GM12878 (cell line): ENCODE data around the gene PADI2.

Experiments used
- GABPA ChIP-seq: IDR thresholded peaks from 2 replicates; pipeline ENCODE4 v1.6.1; 2014; ENCODE audit warnings: antibody characterized with exemption, low read depth, mild to moderate bottlenecking, inconsistent platforms
- NFIC ChIP-seq: IDR thresholded peaks from 2 replicates; pipeline ENCODE4 v1.6.1; 2012; ENCODE audit warnings: low read depth, mild to moderate bottlenecking, inconsistent platforms, low read length, moderate library complexity
- POLR2AphosphoS5 ChIP-seq: IDR thresholded peaks from 2 replicates; pipeline ENCODE4 v1.6.1; 2011; ENCODE audit warnings: mild to moderate bottlenecking, low read length, inconsistent platforms
- SIN3A ChIP-seq: IDR thresholded peaks from 2 replicates; pipeline ENCODE4 v1.6.1; 2012; ENCODE audit warnings: low read depth, low read length, improper control_type of control experiment
- SMC3 ChIP-seq: IDR thresholded peaks from 2 replicates; pipeline ENCODE4 v1.6.1; 2011; ENCODE audit warnings: low read length, improper control_type of control experiment, borderline replicate concordance
- SP1 ChIP-seq: IDR thresholded peaks from one replicate; pipeline ENCODE4 v1.6.1; 2011; ENCODE audit warnings: low read depth, low read length
- WRNIP1 ChIP-seq: IDR thresholded peaks from 2 replicates; pipeline ENCODE4 v1.6.1; 2011; ENCODE audit warnings: low read depth, low read length, improper control_type of control experiment, borderline replicate concordance
- ZNF207 ChIP-seq: fragments of 450-650 bp; IDR thresholded peaks from 2 replicates; pipeline ENCODE4 v1.6.1; 2014; ENCODE audit warnings: antibody characterized with exemption, mild to moderate bottlenecking, borderline replicate concordance
- TF ChIP-seq, protein P1 (sequence below): IDR thresholded peaks from 2 replicates; pipeline ENCODE4 v1.6.1; 2012; ENCODE audit warnings: low read depth, low read length, improper control_type of control experiment
- TF ChIP-seq, protein P2 (sequence below): IDR thresholded peaks from 2 replicates; pipeline ENCODE4 v1.6.1; 2011; ENCODE audit warnings: low read depth, low read length, improper control_type of control experiment, borderline replicate concordance
- TF ChIP-seq, protein P3 (sequence below): IDR thresholded peaks from 2 replicates; pipeline ENCODE4 v1.6.1; 2012; ENCODE audit warnings: low read depth, low read length, improper control_type of control experiment
- TF ChIP-seq, protein P4 (sequence below), 3 experiments: IDR thresholded peaks in 2 of 3; conservative IDR thresholded peaks in 1 of 3; 2 replicates each; pipeline ENCODE4 v1.5.1; 2011; ENCODE audit warnings: low read depth in 3 of 3, low read length in 3 of 3, mild to moderate bottlenecking in 3 of 3, control low read depth in 2 of 3, moderate library complexity in 2 of 3, inconsistent platforms in 1 of 3, mixed read lengths in 1 of 3; ENCODE audit not compliant: control insufficient read depth in 2 of 3, insufficient read depth in 1 of 3; ENCODE audit errors: extremely low read depth in 1 of 3
- TF ChIP-seq, protein P5 (sequence below): IDR thresholded peaks from 2 replicates; pipeline ENCODE4 v1.6.1; 2012; ENCODE audit warnings: mild to moderate bottlenecking, low read depth, low read length

DNA sequence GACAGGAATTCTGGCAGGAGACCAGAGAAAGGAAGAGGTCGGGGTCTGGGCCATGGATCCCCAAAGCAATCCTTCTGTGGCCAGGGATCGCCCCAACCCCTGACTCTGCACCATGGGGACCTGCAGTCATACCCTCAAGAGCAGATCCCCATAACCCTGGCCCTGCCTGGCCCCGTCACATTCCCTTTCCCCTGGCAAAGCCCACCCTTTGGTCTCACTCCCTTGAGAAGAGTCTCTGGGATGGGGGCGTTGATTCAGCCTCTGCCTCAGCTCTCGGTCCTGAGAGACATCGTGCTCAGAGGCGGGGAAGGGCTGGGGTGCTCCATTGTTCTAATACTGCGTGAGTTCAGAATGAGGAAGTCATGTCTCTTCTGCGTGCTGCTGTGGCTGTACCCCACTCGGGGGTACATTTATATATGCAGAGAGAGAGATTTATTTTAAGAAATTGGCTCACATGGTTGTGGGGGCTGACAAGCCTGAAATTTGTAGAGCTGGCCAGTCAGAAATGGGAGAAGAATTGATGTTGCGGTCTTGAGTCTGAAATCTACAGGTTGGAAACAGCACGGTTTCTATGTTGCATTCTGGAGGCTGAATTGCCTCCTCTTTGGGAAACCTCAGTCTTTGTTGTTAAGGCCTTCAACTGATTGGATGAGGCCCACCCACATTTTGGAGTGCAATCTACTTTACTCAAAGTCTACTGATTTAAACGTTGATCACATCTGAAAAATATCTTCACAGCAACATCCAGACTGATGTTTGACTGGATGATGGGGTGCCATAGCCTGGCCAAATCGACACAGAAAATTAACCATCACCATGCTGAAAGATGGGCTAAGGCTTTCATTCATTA, 4.2 kb upstream of the PADI2 start:
- no peak for TF ChIP-seq GABPA
- no peak for TF ChIP-seq NFIC
- no peak for TF ChIP-seq SIN3A
- no peak for TF ChIP-seq WRNIP1
- no peak for TF ChIP-seq SP1
- no peak for TF ChIP-seq ZNF207
- TF ChIP-seq, protein P1, sequence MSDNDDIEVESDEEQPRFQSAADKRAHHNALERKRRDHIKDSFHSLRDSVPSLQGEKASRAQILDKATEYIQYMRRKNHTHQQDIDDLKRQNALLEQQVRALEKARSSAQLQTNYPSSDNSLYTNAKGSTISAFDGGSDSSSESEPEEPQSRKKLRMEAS = no peak
- no peak for TF ChIP-seq SMC3
- TF ChIP-seq, protein P2, sequence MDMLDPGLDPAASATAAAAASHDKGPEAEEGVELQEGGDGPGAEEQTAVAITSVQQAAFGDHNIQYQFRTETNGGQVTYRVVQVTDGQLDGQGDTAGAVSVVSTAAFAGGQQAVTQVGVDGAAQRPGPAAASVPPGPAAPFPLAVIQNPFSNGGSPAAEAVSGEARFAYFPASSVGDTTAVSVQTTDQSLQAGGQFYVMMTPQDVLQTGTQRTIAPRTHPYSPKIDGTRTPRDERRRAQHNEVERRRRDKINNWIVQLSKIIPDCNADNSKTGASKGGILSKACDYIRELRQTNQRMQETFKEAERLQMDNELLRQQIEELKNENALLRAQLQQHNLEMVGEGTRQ = no peak
- TF ChIP-seq, protein P3, sequence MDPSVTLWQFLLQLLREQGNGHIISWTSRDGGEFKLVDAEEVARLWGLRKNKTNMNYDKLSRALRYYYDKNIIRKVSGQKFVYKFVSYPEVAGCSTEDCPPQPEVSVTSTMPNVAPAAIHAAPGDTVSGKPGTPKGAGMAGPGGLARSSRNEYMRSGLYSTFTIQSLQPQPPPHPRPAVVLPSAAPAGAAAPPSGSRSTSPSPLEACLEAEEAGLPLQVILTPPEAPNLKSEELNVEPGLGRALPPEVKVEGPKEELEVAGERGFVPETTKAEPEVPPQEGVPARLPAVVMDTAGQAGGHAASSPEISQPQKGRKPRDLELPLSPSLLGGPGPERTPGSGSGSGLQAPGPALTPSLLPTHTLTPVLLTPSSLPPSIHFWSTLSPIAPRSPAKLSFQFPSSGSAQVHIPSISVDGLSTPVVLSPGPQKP = no peak
- TF ChIP-seq POLR2AphosphoS5 = no peak
- TF ChIP-seq, protein P4, sequence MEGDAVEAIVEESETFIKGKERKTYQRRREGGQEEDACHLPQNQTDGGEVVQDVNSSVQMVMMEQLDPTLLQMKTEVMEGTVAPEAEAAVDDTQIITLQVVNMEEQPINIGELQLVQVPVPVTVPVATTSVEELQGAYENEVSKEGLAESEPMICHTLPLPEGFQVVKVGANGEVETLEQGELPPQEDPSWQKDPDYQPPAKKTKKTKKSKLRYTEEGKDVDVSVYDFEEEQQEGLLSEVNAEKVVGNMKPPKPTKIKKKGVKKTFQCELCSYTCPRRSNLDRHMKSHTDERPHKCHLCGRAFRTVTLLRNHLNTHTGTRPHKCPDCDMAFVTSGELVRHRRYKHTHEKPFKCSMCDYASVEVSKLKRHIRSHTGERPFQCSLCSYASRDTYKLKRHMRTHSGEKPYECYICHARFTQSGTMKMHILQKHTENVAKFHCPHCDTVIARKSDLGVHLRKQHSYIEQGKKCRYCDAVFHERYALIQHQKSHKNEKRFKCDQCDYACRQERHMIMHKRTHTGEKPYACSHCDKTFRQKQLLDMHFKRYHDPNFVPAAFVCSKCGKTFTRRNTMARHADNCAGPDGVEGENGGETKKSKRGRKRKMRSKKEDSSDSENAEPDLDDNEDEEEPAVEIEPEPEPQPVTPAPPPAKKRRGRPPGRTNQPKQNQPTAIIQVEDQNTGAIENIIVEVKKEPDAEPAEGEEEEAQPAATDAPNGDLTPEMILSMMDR (IDR thresholded peaks at IDR 0.05 in 2 of 3, conservative IDR thresholded peaks at IDR 0.05 in 1 of 3; ENCODE audit: control insufficient read depth in 2 of 3, extremely low read depth in 1 of 3, insufficient read depth in 1 of 3, low read depth in 3 of 3, low read length in 3 of 3) = no peak
- TF ChIP-seq, protein P5, sequence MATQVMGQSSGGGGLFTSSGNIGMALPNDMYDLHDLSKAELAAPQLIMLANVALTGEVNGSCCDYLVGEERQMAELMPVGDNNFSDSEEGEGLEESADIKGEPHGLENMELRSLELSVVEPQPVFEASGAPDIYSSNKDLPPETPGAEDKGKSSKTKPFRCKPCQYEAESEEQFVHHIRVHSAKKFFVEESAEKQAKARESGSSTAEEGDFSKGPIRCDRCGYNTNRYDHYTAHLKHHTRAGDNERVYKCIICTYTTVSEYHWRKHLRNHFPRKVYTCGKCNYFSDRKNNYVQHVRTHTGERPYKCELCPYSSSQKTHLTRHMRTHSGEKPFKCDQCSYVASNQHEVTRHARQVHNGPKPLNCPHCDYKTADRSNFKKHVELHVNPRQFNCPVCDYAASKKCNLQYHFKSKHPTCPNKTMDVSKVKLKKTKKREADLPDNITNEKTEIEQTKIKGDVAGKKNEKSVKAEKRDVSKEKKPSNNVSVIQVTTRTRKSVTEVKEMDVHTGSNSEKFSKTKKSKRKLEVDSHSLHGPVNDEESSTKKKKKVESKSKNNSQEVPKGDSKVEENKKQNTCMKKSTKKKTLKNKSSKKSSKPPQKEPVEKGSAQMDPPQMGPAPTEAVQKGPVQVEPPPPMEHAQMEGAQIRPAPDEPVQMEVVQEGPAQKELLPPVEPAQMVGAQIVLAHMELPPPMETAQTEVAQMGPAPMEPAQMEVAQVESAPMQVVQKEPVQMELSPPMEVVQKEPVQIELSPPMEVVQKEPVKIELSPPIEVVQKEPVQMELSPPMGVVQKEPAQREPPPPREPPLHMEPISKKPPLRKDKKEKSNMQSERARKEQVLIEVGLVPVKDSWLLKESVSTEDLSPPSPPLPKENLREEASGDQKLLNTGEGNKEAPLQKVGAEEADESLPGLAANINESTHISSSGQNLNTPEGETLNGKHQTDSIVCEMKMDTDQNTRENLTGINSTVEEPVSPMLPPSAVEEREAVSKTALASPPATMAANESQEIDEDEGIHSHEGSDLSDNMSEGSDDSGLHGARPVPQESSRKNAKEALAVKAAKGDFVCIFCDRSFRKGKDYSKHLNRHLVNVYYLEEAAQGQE = no peak
